OCI-LY1 (cell line): ENCODE results near the gene ROMO1.

Experiments
- EZH2 ChIP-seq: fragments of 200-600 bp; sonication (generic), shearing (Covaris generic); IDR thresholded peaks from 2 replicates; pipeline ENCODE4 v1.8.0; 2017; ENCODE audit warnings: borderline replicate concordance, mixed run types, mild to moderate bottlenecking, antibody characterized with exemption, low read length, moderate library complexity, mixed read lengths
- TF ChIP-seq, protein P1 (sequence below): fragments of 200-600 bp; sonication (generic), shearing (Covaris generic); IDR thresholded peaks from 2 replicates; pipeline ENCODE4 v1.5.1; 2017; ENCODE audit warnings: mild to moderate bottlenecking, antibody characterized with exemption, low read length, moderate library complexity, mixed read lengths

DNA sequence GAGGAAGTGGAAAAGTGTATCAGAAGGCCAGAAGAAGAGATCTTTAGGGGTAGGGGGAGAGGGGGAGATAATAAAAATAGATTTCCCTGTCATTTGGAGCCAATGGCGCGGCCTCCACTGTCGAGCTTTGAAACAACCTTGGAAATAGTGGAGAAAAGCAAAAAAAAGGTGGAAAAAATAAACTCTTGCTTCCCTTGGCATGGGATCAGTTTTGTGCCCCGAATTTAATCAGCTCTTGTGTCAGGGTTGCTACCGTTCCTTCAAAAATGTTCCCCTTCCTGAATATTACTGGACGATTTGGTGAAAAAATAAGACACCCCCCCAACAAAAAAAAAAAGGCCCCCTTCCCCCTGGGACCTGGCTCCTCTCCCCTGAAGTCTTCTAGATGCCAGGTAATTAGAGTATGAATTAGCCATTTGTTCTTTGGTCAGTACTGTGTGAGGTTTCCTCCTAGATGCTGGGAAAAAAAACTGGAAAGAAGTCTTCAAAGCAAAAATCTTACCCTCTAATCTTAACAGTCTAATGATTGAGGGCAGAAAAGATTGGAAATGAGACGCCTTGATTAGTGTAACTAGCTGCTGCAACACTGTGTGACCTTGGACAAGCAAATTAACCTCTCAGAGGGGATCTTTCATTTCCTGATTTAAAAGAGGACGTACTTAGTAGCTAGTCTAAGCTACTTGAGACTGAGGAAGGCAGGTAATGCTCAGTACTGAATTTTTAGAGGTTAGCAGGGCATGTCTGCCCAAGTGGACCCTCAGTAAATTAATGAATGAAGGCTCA lies 43.7 kb downstream of the ROMO1 start:
- TF ChIP-seq EZH2 = no peak
- TF ChIP-seq, protein P1, sequence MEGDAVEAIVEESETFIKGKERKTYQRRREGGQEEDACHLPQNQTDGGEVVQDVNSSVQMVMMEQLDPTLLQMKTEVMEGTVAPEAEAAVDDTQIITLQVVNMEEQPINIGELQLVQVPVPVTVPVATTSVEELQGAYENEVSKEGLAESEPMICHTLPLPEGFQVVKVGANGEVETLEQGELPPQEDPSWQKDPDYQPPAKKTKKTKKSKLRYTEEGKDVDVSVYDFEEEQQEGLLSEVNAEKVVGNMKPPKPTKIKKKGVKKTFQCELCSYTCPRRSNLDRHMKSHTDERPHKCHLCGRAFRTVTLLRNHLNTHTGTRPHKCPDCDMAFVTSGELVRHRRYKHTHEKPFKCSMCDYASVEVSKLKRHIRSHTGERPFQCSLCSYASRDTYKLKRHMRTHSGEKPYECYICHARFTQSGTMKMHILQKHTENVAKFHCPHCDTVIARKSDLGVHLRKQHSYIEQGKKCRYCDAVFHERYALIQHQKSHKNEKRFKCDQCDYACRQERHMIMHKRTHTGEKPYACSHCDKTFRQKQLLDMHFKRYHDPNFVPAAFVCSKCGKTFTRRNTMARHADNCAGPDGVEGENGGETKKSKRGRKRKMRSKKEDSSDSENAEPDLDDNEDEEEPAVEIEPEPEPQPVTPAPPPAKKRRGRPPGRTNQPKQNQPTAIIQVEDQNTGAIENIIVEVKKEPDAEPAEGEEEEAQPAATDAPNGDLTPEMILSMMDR = no peak
